Bronchial epithelial cell (primary cell): ENCODE results near the gene TMEM106A. TPM values are rescaled to one million over a fixed set of nuclear protein-coding genes. Genes with fewer than 3 reads are reported as not detected.
A peak's percentile ranks its signal among the peaks of the same experiment; 100 is the strongest.
"Not testable (repeated sequence)": the region's sequence is repeated elsewhere in the genome, so short reads cannot be mapped to it uniquely, and the experiment has no call there.

Experiments
- DNase-seq: peaks from one replicate; pipeline ENCODE4 v3.0.0-alpha.2; 2010; ENCODE audit warnings: low read depth
- FAIRE-seq: peaks from 2 replicates; lab custom pipeline; 2011; peaks lifted over from hg19 to GRCh38; lab: Jason Lieb, UNC
- H3K27me3 ChIP-seq: 2 replicates; pipeline ENCODE4 v1.5.1; 2011; ENCODE audit warnings: low read length; ENCODE audit not compliant: control insufficient read depth, insufficient read depth
- H3K36me3 ChIP-seq: 2 replicates; pipeline ENCODE4 v1.5.1; 2011; ENCODE audit warnings: low read length; ENCODE audit not compliant: control insufficient read depth, insufficient read depth
- H3K4me3 ChIP-seq: 2 replicates; pipeline ENCODE4 v1.5.1; 2011; ENCODE audit warnings: mild to moderate bottlenecking, low read depth, low read length, control low read depth
- total RNA-seq: library from RNA; depleted of rRNA; stranded (reverse); fragments of >200 nt; gene quantifications from 2 replicates; pipeline ENCODE4 v1.2.1, GENCODE V29; 2014
- TF ChIP-seq, protein P1 (sequence below): IDR thresholded peaks from 2 replicates; pipeline ENCODE4 v1.5.1; 2011; ENCODE audit warnings: mild to moderate bottlenecking, moderate library complexity, low read length, control low read depth, inconsistent platforms; ENCODE audit not compliant: insufficient read depth, severe bottlenecking

Gene TMEM106A
- total RNA-seq, 1 donor from 2014 or later: 0.26 TPM

DNA sequence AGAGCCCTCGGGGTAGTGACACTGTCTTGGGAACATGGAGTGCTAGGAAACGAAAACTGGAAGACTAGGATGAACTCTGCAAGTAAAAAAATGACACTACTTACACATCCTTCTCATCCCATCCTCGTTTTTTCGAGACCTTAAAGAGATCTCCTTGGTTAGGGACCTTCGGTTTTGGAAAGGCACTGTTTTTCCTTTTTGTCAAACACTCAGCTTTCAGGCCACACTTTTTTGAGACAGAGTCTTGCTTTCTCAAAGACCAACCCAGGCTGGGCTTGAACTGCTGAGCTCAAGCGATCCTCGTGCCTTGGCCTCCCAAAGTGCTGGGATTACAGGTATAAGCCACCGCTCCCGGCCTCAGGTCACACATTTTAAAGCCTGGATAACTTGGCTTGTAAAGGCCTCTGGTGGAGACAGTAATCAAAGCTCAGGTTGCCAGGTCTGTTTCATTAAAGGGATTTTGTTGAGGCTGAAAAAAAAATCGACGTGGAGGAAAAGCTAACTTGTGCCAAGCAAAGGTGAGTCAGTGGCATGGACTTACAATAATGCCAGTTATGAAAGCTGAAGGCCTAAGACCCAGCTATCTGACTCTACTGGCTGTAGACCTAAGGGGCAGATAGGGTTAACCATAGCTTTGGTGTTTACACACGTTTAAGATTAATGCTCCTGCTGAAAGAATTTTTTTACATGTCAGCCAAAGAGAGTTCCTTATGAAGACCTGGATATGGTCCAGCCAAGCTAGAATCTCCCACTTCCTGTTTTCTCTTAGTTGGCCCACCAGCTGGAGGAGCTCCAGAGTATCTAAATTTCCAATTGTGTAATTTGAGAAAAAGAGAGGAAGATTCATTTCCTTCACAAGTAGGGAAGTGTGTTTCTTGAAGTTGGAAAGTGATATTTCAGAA is 39.8 kb upstream of the TMEM106A start:
- TF ChIP-seq, protein P1, sequence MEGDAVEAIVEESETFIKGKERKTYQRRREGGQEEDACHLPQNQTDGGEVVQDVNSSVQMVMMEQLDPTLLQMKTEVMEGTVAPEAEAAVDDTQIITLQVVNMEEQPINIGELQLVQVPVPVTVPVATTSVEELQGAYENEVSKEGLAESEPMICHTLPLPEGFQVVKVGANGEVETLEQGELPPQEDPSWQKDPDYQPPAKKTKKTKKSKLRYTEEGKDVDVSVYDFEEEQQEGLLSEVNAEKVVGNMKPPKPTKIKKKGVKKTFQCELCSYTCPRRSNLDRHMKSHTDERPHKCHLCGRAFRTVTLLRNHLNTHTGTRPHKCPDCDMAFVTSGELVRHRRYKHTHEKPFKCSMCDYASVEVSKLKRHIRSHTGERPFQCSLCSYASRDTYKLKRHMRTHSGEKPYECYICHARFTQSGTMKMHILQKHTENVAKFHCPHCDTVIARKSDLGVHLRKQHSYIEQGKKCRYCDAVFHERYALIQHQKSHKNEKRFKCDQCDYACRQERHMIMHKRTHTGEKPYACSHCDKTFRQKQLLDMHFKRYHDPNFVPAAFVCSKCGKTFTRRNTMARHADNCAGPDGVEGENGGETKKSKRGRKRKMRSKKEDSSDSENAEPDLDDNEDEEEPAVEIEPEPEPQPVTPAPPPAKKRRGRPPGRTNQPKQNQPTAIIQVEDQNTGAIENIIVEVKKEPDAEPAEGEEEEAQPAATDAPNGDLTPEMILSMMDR: peak; percentile 20
- FAIRE-seq (no peak), DNase-seq (peak; percentile 93)
- H3K36me3 ChIP-seq: peaks cover 1% of the 10 kb centered on the region
- no peaks in the 10 kb centered on the region for H3K27me3 ChIP-seq
- H3K4me3 ChIP-seq: peak overlapping the region; percentile 69

DNA sequence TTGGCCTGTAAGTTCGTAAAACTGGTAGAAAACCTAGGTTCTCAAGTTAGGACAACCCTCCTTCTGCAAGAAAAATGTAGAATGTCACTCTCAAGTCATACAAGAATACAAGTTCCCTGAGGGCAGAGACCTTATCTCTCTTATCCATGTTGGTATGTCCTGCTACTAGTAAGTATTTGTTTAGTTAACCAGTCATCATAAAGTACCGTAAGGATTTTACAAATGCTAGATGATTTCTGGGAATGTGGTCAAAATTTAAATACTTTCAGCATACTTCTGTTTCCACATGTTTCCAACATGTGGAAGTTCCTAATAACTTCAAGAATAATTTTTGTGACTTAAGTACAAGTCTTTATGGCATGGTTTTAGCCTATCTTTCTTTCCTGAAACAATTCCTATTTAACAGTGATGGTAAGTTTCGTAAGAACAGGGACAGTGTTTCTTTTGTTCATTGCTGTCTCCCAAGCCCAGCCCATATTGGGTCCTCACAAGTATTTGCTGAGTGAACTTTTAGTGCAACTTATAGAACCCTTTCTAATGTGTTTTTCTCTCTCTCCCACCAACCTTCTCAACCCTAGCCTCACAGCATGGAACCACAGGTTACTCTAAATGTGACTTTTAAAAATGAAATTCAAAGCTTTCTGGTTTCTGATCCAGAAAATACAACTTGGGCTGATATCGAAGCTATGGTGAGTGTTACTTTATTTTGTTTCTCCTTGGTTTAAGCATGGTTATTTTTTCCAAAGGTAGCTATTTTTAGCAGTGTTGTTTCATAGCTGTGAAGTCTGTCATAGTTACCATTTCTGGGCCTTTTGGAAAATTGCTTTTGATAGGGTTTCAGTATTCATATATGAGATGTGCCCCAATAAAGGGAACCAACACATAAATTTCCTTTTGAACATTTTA is 36.2 kb upstream of the TMEM106A start:
- DNase-seq (peak; percentile 1), FAIRE-seq (no peak)
- H3K27me3 ChIP-seq: no peaks in the 10 kb centered on the region
- peaks cover 13% of the 10 kb centered on the region for H3K36me3 ChIP-seq
- TF ChIP-seq, protein P1: no peak
- no peak overlapping the region for H3K4me3 ChIP-seq

DNA sequence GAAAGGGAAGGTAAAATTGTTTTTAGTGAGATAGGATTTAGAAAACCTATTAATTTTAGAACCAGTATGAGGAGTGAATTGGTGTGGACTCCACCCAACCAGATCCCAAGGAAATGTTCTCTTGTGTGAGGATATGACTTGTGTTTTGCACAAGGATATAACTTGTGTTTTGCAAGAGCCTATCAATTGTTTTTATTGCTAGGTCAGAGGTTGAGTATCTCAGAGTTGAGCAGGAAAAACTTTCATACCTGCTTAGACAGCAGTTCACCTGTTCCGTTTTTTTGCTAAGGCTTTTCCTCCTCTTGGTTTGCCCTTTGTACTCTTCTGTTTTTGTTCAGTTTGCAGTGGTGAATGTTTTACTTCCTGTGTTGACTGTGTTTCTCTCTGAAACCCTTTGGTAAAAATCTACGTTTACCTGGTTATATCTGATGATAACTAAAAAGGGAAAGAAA is 35.5 kb upstream of the TMEM106A start:
- DNase-seq (no peak), FAIRE-seq (no peak)
- Histone ChIP-seq H3K27me3 (no peaks in the 10 kb centered on the region), H3K4me3 (no peak overlapping the region), H3K36me3 (peaks cover 17% of the 10 kb centered on the region)
- TF ChIP-seq, protein P1: no peak

DNA sequence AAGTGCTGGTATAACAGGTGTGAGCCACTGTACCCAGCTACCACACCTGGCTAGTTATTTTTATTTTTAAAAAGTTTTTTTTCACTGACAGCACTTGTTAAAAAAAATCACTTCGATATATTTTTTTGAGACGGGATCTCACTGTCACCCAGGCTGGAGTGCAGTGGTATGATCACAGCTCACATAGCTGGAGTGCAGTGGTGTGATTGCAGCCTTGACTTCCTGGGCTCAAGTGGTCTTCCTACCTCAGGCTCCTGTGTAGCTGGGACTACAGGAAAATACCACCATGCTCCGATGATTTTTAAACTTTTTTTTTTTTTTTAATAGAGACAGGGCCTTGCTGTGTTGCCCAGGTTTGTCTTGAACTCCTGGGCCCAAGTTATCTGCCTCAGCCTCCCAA is 27.8 kb upstream of the TMEM106A start:
- TF ChIP-seq, protein P1: no peak
- peaks cover 13% of the 10 kb centered on the region for H3K36me3 ChIP-seq
- H3K27me3 ChIP-seq: no peaks in the 10 kb centered on the region
- no peak overlapping the region for H3K4me3 ChIP-seq
- DNase-seq: no peak
- no peak for FAIRE-seq

- H3K27me3 ChIP-seq, H3K4me3 ChIP-seq, DNase-seq, FAIRE-seq: not testable (repeated sequence)
- peaks cover 24% of the 10 kb centered on the region for H3K36me3 ChIP-seq
Observed at GRCh38 chr17:43186656-43187055, 25.0 kb upstream of the TMEM106A start.

- peaks cover 50% of the 10 kb centered on the region for H3K36me3 ChIP-seq
- DNase-seq (no peak), FAIRE-seq (no peak)
- no peaks in the 10 kb centered on the region for H3K27me3 ChIP-seq
- TF ChIP-seq, protein P1: no peak
- no peak overlapping the region for H3K4me3 ChIP-seq
Observed at GRCh38 chr17:43193251-43193650, 18.4 kb upstream of the TMEM106A start.
